Heart right ventricle (tissue), 16 donors: ENCODE measurements around the gene DOCK2. TPM values are rescaled to one million over a fixed set of nuclear protein-coding genes. Genes with fewer than 3 reads are reported as not detected.

Source experiments
- ATAC-seq, 8 donors: fragments of 200-7000 bp; cut with Tn5 transposase; one replicate each; pipeline ENCODE4 v1.9.1; 2020; ENCODE audit warnings: mild to moderate bottlenecking in 8 of 8, moderate library complexity in 8 of 8, moderate number of reproducible peaks in 1 of 8
- DNase-seq, 2 donors: peaks; one replicate each; pipeline ENCODE4 v3.0.0-alpha.2; 2020
- H3K27ac ChIP-seq, 10 donors: fragments of 200-600 bp; sonication (generic) in 2 of 10; one replicate each; pipeline versions ENCODE4 v1.5.0 to v1.8.0; 2020 to 2022; ENCODE audit warnings: mild to moderate bottlenecking in 3 of 10
- H3K27me3 ChIP-seq, 7 donors: fragments of 200-600 bp; one replicate each; pipeline ENCODE4 v1.8.0; 2021 to 2022; ENCODE audit warnings: mild to moderate bottlenecking in 2 of 7
- H3K36me3 ChIP-seq, 9 donors: fragments of 200-600 bp; sonication (generic) in 1 of 9; one replicate each; pipeline versions ENCODE4 v1.5.0 to v1.8.0; 2020 to 2022; ENCODE audit warnings: mild to moderate bottlenecking in 2 of 9
- H3K4me1 ChIP-seq, 9 donors: fragments of 200-600 bp; sonication (generic) in 1 of 9; one replicate each; pipeline versions ENCODE4 v1.5.0 to v1.8.0; 2020 to 2022; ENCODE audit warnings: mild to moderate bottlenecking in 4 of 9
- H3K4me3 ChIP-seq, 10 donors: fragments of 200-600 bp; sonication (generic) in 2 of 10; one replicate each; pipeline versions ENCODE4 v1.5.0 to v1.8.0; 2020 to 2022; ENCODE audit warnings: mild to moderate bottlenecking in 7 of 10, moderate library complexity in 2 of 10
- H3K9me3 ChIP-seq, 11 donors: fragments of 200-600 bp in 10 of 11; sonication (generic) in 2 of 11; one replicate each; pipeline versions ENCODE4 v1.5.0 to v1.8.0; 2013 to 2022; ENCODE audit warnings: mild to moderate bottlenecking in 2 of 11, control low read depth in 1 of 11, moderate library complexity in 1 of 11
- WGBS, 2 donors: extraction: QIAGEN DNeasy Blood & Tissue Kit; methylation state at CpG; one replicate each; pipeline ENCODE4 v1.1.7; 2013; ENCODE audit warnings: inconsistent platforms in 1 of 2; 5-methylcytosine and 5-hydroxymethylcytosine counted together
- intact Hi-C, 10 donors: fragments of 100-400 bp; cut with DNase I; formaldehyde crosslinking; loops; one replicate each; pipeline versions ENCODE4 v1.11.1 to v1.14.2; 2022
- polyA plus RNA-seq, 2 donors: library from polyadenylated mRNA; stranded (reverse); fragments of 200-250 nt; gene quantifications; one replicate each; pipeline ENCODE4 v1.2.3, GENCODE V29; 2013
- total RNA-seq, 10 donors: library from RNA; stranded (reverse); fragmentation: NEBNext Ultra II Directional in 3 of 10; extraction: Animal tissue kit (Norgen Biotek cat#: 25700) in 3 of 10; gene quantifications; one replicate each; pipeline versions ENCODE4 v1.2.1 to v1.2.4, GENCODE V29; 2021 to 2023
- TF ChIP-seq, protein P1 (sequence below), 9 donors: fragments of 200-600 bp; sonication (generic) in 2 of 9; IDR thresholded peaks; one replicate each; pipeline versions ENCODE4 v1.5.0 to v1.8.0; 2021 to 2022; ENCODE audit warnings: antibody characterized with exemption in 9 of 9, mild to moderate bottlenecking in 5 of 9, moderate library complexity in 1 of 9
- donor health status: Arrhythmogenic right ventricular cardiomyopathy.
- donor health status: ischemic (EF 13 %, LVEDD 7.1; RV severe dilation, severe dysfunction).
- donor health status: healthy with polysubstance abuse.
- donor health status: DM: no; HTN: yes; CAD: no.
- donor health status: DM: no; HTN: no; CAD: no.
- donor health status: ischemic (EF 25% LVEDD 6.9; RV normal size, moderate dysfunction).
- donor health status: ischemic (EF 25% LVEDD 5.7; RV mildly dilated, moderate dysfunction).
- donor health status: healthy.
- donor health status: DM: yes; HTN: yes; CAD: no.
- donor health status: Ischemic cardiomyopathy.
- donor health status: ischemic (EF 35%, LVEDD 5.7; RV mildly dilated, moderate dysfunction).
- donor health status: nonischemic (EF 11% LVEDD 7.7; RV severe dilation, severe dysfunction).
- donor health status: DM: yes; HTN: yes; CAD: no.
- donor health status: PGD.
- donor health status: ischemic (EF 29% LVEDD 5.4; RV normal size, mild dysfunction).
- donor health status: nonischemic (EF 23%, LVEDD 6.1; RV moderate dilation, normal function).

The DOCK2 gene
- total and polyA plus RNA-seq, 12 donors: 1.2 to 24.6 (median 4.2) TPM

DNA sequence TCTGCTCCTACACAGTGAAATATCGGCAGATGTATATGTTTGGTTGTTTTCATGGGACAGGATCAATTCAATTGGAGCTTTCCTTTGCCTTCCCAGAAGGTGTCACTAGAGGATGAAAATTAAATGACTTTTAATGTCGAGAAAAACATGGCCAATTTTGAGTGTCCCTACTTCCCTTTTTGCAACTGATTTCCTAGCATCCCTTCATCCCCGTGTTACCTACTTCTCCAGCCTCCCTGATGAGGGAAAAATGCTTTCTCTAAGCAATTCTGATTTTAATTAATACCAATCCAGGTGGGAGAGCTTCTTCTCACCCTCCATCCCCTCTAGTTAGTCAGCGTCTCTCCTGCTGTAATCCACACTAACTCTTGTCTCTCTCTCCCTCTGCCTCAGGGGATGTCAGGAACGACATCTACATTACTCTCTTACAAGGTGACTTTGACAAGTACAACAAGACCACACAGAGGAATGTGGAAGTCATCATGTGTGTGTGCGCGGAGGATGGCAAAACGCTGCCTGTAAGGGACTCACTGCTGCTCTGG, 64.9 kb downstream of the DOCK2 start:
- H3K4me3 ChIP-seq: no peak overlapping the region
- TF ChIP-seq, protein P1, sequence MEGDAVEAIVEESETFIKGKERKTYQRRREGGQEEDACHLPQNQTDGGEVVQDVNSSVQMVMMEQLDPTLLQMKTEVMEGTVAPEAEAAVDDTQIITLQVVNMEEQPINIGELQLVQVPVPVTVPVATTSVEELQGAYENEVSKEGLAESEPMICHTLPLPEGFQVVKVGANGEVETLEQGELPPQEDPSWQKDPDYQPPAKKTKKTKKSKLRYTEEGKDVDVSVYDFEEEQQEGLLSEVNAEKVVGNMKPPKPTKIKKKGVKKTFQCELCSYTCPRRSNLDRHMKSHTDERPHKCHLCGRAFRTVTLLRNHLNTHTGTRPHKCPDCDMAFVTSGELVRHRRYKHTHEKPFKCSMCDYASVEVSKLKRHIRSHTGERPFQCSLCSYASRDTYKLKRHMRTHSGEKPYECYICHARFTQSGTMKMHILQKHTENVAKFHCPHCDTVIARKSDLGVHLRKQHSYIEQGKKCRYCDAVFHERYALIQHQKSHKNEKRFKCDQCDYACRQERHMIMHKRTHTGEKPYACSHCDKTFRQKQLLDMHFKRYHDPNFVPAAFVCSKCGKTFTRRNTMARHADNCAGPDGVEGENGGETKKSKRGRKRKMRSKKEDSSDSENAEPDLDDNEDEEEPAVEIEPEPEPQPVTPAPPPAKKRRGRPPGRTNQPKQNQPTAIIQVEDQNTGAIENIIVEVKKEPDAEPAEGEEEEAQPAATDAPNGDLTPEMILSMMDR (IDR thresholded peaks at IDR 0.05): peak; percentile 17 to 64 (median 48)
- no peaks in the 10 kb centered on the region for H3K9me3 ChIP-seq
- intact Hi-C loops: loop anchor here (1.0 to 10.0 kb wide), 8 partner anchors 29 to 483 kb away; partner anchors contain the start of gene INSYN2B (in 6 of the 10)
- no peak overlapping the region for H3K27ac ChIP-seq
- H3K36me3 ChIP-seq: peaks cover 0 to 98% (median 0%) of the 10 kb centered on the region in 9 donors
- peaks cover 0 to 4% (median 0%) of the 10 kb centered on the region in 9 donors for H3K4me1 ChIP-seq
- WGBS, 2 donors: 41 to 51% methylated on average over 8 of the region's 8 CpGs
- DNase-seq: no peak
- H3K27me3 ChIP-seq: peaks cover 0 to 6% (median 0%) of the 10 kb centered on the region in 7 donors
- peak in 2 of 8 donors; percentile 42 to 50 for ATAC-seq

DNA sequence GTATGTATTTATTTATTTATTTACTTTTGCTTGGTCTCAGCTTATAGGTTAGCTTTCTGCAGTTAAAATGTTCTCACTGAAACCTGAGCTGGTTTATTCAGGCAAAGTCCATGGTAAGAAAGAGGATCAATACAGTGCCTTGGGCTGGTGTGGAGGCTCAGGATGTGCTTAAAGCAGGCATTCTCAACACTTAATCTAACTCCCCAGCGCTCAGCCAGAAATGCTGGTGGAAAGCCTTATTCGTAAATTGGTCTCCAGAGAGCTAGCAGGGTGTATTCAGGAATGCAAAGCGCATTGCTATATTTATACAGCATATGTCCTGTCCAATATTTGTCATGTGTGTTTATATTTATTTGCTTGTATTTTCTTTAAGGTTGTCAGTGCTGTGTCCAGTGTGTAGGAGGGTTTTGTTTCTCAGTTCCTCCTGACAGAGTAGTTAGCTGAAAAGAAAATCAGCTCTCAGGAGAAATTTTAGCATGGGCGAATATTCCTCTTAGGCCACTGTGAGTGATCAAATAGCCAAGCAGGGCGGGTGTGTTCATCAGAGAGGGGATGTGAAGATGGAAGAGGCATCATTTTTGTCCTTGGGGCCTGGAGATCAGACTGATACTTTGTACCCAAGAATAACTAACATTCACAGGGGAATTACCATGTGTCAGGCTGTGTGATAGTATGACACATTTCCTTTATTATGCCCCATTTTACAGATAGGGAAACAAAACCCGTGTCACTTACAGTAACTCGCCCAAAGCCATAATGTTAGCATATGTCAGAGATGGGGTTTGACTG, 65.8 kb downstream of the DOCK2 start:
- peaks cover 0 to 6% (median 0%) of the 10 kb centered on the region in 7 donors for H3K27me3 ChIP-seq
- H3K4me3 ChIP-seq: no peak overlapping the region
- H3K9me3 ChIP-seq: no peaks in the 10 kb centered on the region
- TF ChIP-seq, protein P1 (IDR thresholded peaks at IDR 0.05): no peak
- H3K4me1 ChIP-seq: peaks cover 0 to 8% (median 0%) of the 10 kb centered on the region in 9 donors
- WGBS, 2 donors: 70 to 76% methylated on average over 7 of the region's 7 CpGs
- DNase-seq: no peak
- no peak for ATAC-seq
- H3K36me3 ChIP-seq: peaks cover 0 to 98% (median 0%) of the 10 kb centered on the region in 9 donors
- no peak overlapping the region for H3K27ac ChIP-seq
- intact Hi-C loops: loop anchor here (1.0 to 10.0 kb wide), 7 partner anchors 277 to 482 kb away; partner anchors contain the start of gene INSYN2B (in 6 of the 10)

DNA sequence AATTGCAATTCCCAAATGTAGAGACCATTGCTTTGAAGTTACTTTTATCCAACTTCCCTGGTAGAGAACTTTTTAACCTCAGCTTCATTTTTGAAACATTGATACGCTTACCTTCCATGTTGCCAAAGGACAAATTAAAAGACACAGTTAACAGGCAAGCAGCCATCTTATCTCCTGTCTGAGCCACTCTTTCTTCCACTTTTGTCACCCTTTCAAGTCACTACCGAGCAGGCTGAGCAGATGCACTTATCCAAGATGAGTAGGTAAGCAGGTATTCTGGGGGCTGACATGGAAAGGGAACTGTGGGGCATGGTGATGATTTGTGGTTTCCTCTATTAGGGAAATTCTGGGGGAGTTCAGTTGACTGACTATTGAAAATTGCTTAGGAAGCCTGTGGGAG, 66.7 kb downstream of the DOCK2 start:
- no peak for DNase-seq
- Histone ChIP-seq H3K36me3 (peaks cover 0 to 97% (median 0%) of the 10 kb centered on the region in 9 donors), H3K9me3 (no peaks in the 10 kb centered on the region), H3K27me3 (peaks cover 0 to 6% (median 0%) of the 10 kb centered on the region in 7 donors), H3K4me1 (peaks cover 0 to 8% (median 0%) of the 10 kb centered on the region in 9 donors), H3K27ac (no peak overlapping the region), H3K4me3 (no peak overlapping the region)
- WGBS, 2 donors: 52 to 59% methylated on average over 2 of the region's 2 CpGs
- ATAC-seq: no peak
- TF ChIP-seq, protein P1 (IDR thresholded peaks at IDR 0.05): no peak
- intact Hi-C loops: loop anchor here in 9 of 10 donors (2.0 to 10.0 kb wide), 6 partner anchors 277 to 481 kb away; partner anchors contain the start of gene INSYN2B (in 5 of the 9)

DNA sequence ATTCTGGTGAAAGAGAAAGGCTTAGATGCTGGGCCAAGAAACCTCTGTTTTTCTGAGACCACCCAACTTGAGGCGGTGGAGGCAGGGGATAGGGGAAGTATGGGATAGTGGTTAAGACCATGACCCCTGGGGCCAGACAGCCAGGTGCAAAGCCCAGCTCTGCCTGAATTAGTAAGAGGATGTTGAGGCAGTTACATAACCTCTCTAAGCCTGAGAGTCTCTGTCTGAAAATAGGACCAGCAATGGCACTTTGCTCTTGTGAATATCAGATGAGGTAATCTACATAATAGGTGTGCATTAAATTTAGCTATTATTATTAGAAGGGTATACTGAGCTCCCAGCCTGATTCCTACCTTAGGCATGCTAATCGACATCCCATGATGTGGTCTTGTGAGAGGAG, 68.2 kb downstream of the DOCK2 start:
- intact Hi-C loops: loop anchor here in 5 of 10 donors (5.0 to 10.0 kb wide), 3 partner anchors 277 to 479 kb away; partner anchors contain the start of gene INSYN2B (in 1 of the 5)
- no peak for DNase-seq
- no peaks in the 10 kb centered on the region for H3K27me3 ChIP-seq
- H3K4me1 ChIP-seq: peaks cover 0 to 8% (median 0%) of the 10 kb centered on the region in 9 donors
- H3K9me3 ChIP-seq: no peaks in the 10 kb centered on the region
- WGBS, 2 donors: 90 to 94% methylated on average over 2 of the region's 2 CpGs
- H3K27ac ChIP-seq: no peak overlapping the region
- TF ChIP-seq, protein P1 (IDR thresholded peaks at IDR 0.05): no peak
- no peak for ATAC-seq
- H3K4me3 ChIP-seq: no peak overlapping the region
- H3K36me3 ChIP-seq: peaks cover 0 to 96% (median 0%) of the 10 kb centered on the region in 9 donors
